BE2C (cell line): Measurements from ENCODE around the gene VENTX.

ENCODE experiments used
- DNase-seq: peaks from one replicate; pipeline ENCODE4 v3.0.0-alpha.2; 2020
- H3K27me3 ChIP-seq: fragments of 250-450 bp; sonication (Bioruptor Pico); 2 replicates; pipeline ENCODE4 v1.5.1; 2020; ENCODE audit warnings: mild to moderate bottlenecking
- H3K36me3 ChIP-seq: fragments of 250-450 bp; sonication (Bioruptor Pico); 2 replicates; pipeline ENCODE4 v1.5.1; 2020; ENCODE audit warnings: mild to moderate bottlenecking
- H3K4me1 ChIP-seq: fragments of 250-450 bp; sonication (Bioruptor Pico); 2 replicates; pipeline ENCODE4 v1.5.1; 2020
- H3K4me3 ChIP-seq: 2 replicates; pipeline ENCODE4 v1.5.1; 2011; ENCODE audit warnings: low read depth, low read length
- H3K9me3 ChIP-seq: fragments of 250-450 bp; sonication (Bioruptor Pico); 2 replicates; pipeline ENCODE4 v1.5.1; 2020
- CTCF ChIP-seq: IDR thresholded peaks from 2 replicates; pipeline ENCODE4 v1.5.1; 2012; ENCODE audit warnings: mild to moderate bottlenecking, low read depth, low read length

VENTX gene

GRCh38 chr10:133201151-133201947, 36.3 kb upstream of the VENTX start:
- no peak for TF ChIP-seq CTCF
- H3K4me3 ChIP-seq = no peak overlapping the region
- H3K9me3 ChIP-seq = no peaks in the 10 kb centered on the region
- H3K27me3 ChIP-seq = peaks cover 52% of the 10 kb centered on the region
- DNase-seq = no peak
- no peaks in the 10 kb centered on the region for H3K36me3 ChIP-seq
- H3K4me1 ChIP-seq = no peaks in the 10 kb centered on the region

- no peak for DNase-seq
- Histone ChIP-seq H3K4me3 (no peak overlapping the region), H3K36me3 (no peaks in the 10 kb centered on the region), H3K9me3 (no peaks in the 10 kb centered on the region), H3K27me3 (peaks cover 52% of the 10 kb centered on the region), H3K4me1 (no peaks in the 10 kb centered on the region)
- TF ChIP-seq CTCF = no peak
Observed at GRCh38 chr10:133201948-133202725, 35.5 kb upstream of the VENTX start.

- Histone ChIP-seq H3K4me1 (no peaks in the 10 kb centered on the region), H3K27me3 (peaks cover 52% of the 10 kb centered on the region), H3K9me3 (no peaks in the 10 kb centered on the region), H3K36me3 (no peaks in the 10 kb centered on the region), H3K4me3 (no peak overlapping the region)
- DNase-seq = no peak
- no peak for TF ChIP-seq CTCF
Observed at GRCh38 chr10:133202778-133203651, 34.6 kb upstream of the VENTX start.

GRCh38 chr10:133203652-133204195, 33.9 kb upstream of the VENTX start:
- TF ChIP-seq CTCF = no peak
- Histone ChIP-seq H3K36me3 (no peaks in the 10 kb centered on the region), H3K4me1 (no peaks in the 10 kb centered on the region), H3K27me3 (peaks cover 48% of the 10 kb centered on the region), H3K9me3 (no peaks in the 10 kb centered on the region), H3K4me3 (no peak overlapping the region)
- no peak for DNase-seq

GRCh38 chr10:133204226-133205015, 33.2 kb upstream of the VENTX start:
- Histone ChIP-seq H3K36me3 (no peaks in the 10 kb centered on the region), H3K4me3 (no peak overlapping the region), H3K4me1 (no peaks in the 10 kb centered on the region), H3K27me3 (peaks cover 46% of the 10 kb centered on the region), H3K9me3 (no peaks in the 10 kb centered on the region)
- no peak for DNase-seq
- TF ChIP-seq CTCF = no peak
